T-helper 9 cell (primary cell): ENCODE measurements around the gene NKX1-2.

Source experiments
- DNase-seq: peaks from one replicate; pipeline ENCODE4 v3.0.0-alpha.2; 2020

The NKX1-2 gene

GRCh38 chr10:124414076-124414475 lies 35.8 kb downstream of the NKX1-2 start:
- no peak for DNase-seq

GRCh38 chr10:124409696-124410095 lies 40.1 kb downstream of the NKX1-2 start:
- no peak for DNase-seq

- DNase-seq = no peak
These were observed 41.5 kb downstream of the NKX1-2 start for GRCh38 chr10:124408357-124408756.

- no peak for DNase-seq
These were observed 42.4 kb downstream of the NKX1-2 start for GRCh38 chr10:124407456-124407855.

- DNase-seq = no peak
These were observed 46.3 kb downstream of the NKX1-2 start for GRCh38 chr10:124403548-124403947.

- DNase-seq = no peak
These were observed 47.6 kb downstream of the NKX1-2 start for GRCh38 chr10:124402273-124402672.

GRCh38 chr10:124401633-124402032 lies 48.2 kb downstream of the NKX1-2 start:
- no peak for DNase-seq
